ENCODE data around the gene PRKCE.

Gene PRKCE

GRCh38 chr2:46050027-46050426 is 398.6 kb downstream of the PRKCE start:
- DNase-seq (ENCODE audit: extremely low read depth, low read depth) = no peak
- no peak for TF ChIP-seq CTCF (IDR thresholded peaks at IDR 0.05; ENCODE audit: low read depth, low read length)

DNA sequence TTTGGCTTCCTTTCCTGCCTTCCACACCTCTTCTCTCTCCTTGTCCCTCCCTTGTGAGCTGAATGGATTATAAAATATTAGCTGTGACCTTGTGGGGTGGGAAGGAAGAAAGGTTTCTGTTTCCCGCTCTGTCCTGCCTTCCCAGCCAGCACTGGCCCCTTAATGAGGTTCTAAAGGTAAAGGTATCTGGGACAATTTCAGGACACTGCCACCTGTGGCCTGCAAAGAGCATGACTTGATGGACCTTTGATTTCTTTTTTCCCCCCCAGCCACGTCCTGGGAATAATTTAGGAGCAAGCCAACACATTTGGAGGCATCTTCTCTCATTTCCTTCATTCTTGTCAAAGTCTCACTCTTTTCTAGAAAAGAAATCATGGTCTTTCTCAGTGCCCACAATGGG is 399.0 kb downstream of the PRKCE start:
- no peak for DNase-seq (ENCODE audit: extremely low read depth, low read depth)
- TF ChIP-seq CTCF (IDR thresholded peaks at IDR 0.05; ENCODE audit: low read depth, low read length) = no peak

DNA sequence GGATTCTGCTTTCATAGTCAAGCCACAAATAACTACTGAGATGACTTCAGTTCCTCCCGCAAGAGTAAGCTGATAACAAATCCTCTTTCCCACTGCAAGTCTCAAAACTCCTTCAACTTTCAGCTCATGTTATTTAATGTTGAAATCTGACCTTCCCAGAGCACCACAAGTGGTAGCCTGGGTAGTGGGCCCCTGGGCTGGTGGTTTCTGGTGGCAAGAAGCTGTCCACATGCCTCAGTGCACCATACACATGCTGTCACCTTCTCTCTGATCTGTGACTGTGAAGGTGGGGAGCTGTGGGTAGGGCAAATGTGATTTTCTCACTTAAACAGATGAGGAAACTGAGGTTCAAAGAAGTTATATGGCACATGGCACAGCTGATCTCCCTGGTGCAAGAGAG is 399.6 kb downstream of the PRKCE start:
- DNase-seq (ENCODE audit: extremely low read depth, low read depth) = no peak
- TF ChIP-seq CTCF (IDR thresholded peaks at IDR 0.05; ENCODE audit: low read depth, low read length) = no peak

GRCh38 chr2:46053564-46053963 is 402.1 kb downstream of the PRKCE start:
- no peak for DNase-seq (ENCODE audit: extremely low read depth, low read depth)
- TF ChIP-seq CTCF (IDR thresholded peaks at IDR 0.05; ENCODE audit: low read depth, low read length) = no peak

- TF ChIP-seq CTCF (IDR thresholded peaks at IDR 0.05; ENCODE audit: low read depth, low read length) = no peak
- DNase-seq (ENCODE audit: extremely low read depth, low read depth) = no peak
These were observed 405.1 kb downstream of the PRKCE start for GRCh38 chr2:46056541-46056940.

GRCh38 chr2:46058140-46058539 is 406.7 kb downstream of the PRKCE start:
- no peak for DNase-seq (ENCODE audit: extremely low read depth, low read depth)

More at GRCh38 chr2:46058140-46058539, 406.7 kb downstream of the PRKCE start:
- TF ChIP-seq CTCF (IDR thresholded peaks at IDR 0.05; ENCODE audit: low read depth, low read length) = no peak

Measured in AG09319 (cell line).